Astrocyte (in vitro differentiated cells and primary cell): ENCODE results near the gene MMS19.
A peak's percentile ranks its signal among the peaks of the same experiment; 100 is the strongest.

Experiments used
- CTCF ChIP-seq: IDR thresholded peaks from 2 replicates; pipeline ENCODE4 v1.5.1; 2011; ENCODE audit warnings: low read depth, mild to moderate bottlenecking, inconsistent platforms, low read length, moderate library complexity; ENCODE audit not compliant: insufficient read depth
- EZH2 ChIP-seq: IDR thresholded peaks from 2 replicates; pipeline ENCODE4 v1.6.1; 2012; ENCODE audit warnings: mild to moderate bottlenecking, low read length, inconsistent platforms; ENCODE audit not compliant: insufficient read depth

- peak; percentile 26 for TF ChIP-seq CTCF
- TF ChIP-seq EZH2 = no peak
Measured at GRCh38 chr10:97534746-97535367, 36.6 kb upstream of the MMS19 start.
